ENCODE data around the gene HRAS.

HRAS gene

DNA sequence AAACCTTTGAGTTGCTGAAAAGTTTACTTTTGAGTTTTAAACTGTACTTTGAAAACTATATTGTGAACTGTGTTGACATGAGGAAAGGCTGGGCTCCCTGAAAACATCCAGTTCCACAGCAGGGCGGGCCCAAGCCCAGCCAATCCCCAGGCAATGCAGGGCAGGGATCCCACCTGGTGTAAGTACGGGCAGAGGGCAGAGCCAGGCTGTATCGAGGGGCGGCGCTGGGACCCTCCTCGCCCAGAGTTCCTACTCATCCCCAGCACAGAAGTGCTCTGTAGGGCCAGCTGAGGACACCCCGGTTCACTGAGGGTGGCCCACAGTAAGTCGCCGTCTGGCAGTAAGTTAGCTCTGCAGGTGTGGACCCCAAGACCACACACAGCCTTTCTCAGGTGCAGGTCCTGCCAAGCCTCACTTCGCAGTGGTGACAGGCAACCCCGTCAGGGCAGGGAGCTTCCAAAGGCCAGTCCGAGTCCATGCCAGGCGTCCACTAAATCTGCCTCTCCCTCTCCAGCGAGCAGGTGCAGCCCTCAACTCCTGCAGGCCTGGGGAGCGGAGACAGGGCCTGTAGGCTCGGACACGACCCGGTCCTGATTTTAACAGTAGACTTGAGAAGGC, 31.7 kb upstream of the HRAS start:
- no peak for DNase-seq

DNA sequence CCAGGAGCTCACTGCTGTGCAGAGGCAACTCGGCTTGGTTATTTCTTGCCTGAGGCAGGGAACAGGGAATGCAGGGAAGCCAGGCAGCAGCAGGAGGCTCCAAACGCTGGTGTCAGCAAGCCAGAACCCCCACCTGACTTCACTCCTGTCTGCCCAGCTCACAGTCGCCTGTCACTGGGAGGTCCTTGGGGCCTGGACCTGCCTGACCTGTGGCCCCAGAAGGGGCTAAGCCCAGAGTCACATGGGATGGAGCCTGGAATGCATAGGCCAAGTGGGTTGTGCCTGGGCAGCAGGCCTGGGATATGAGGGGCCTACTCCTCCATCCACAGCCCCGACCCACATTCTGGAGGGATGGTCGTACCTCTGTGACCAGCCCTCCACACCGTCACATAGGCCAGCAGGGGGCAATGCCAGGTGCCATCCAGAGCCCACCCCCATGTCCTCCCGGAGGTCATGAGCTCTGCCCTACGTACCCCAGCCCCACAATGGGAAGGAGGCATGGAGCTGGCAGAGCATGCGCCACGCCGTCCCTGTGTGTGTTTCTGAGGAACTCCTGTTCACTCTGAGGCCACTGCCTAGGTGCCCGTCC, 30.6 kb upstream of the HRAS start:
- DNase-seq, result no peak

DNA sequence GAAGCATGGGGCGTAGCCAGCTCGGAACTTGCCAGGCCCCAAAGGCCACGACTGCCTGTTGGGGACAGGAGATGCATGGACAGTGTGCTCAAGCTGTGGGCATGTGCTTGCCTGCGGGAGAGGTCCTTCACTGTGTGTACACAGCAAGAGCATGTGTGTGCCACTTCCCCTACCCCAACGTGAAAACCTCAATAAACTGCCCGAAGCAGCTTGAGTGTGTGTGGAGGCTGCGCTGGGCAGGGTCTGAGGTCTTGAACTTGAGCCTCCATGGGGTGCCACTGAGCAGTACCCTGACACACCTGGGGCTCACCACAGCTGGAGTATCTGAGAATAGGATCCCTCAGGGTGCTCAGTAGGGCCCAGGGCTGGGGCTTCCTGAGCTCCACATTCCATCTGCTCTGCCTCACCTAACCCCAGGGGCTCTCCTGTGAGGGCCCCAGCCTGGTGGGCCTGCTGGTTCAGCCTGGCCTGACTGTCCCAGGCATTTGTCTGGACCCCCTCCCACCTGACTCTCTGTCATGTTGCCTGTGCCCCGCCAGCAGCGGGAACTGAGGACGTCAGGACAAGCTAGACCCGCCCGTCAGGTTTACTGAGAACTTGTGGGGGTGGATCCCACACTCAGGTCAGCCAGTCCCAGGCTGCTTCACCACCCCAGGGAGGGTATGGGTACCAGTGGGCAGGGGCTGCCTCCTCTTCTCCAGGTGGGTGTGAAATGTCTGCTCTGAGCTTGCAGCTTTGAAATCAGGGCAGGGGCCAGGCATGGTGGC, 28.6 kb upstream of the HRAS start:
- no peak for DNase-seq

DNA sequence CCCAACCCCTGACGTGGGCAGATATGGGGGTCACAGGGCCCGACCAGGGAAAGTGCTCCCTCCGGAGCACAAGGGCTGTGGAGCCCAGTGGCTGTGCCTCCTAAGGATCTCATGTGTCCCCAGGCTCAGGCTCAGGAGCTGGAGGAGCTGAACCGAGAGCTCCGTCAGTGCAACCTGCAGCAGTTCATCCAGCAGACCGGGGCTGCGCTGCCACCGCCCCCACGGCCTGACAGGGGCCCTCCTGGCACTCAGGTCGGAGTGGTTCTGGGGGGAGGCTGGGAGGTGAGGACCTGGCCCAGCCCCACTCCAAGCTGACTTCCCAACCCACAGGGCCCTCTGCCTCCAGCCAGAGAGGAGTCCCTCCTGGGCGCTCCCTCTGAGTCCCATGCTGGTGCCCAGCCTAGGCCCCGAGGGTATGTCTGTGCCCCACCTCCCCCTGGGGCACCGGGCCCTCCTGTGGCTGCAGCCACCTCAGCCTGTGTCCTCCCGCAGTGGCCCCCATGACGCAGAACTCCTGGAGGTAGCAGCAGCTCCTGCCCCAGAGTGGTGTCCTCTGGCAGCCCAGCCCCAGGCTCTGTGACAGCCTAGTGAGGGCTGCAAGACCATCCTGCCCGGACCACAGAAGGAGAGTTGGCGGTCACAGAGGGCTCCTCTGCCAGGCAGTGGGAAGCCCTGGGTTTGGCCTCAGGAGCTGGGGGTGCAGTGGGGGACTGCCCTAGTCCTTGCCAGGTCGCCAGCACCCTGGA, 27.9 kb upstream of the HRAS start:
- DNase-seq, result no peak

DNA sequence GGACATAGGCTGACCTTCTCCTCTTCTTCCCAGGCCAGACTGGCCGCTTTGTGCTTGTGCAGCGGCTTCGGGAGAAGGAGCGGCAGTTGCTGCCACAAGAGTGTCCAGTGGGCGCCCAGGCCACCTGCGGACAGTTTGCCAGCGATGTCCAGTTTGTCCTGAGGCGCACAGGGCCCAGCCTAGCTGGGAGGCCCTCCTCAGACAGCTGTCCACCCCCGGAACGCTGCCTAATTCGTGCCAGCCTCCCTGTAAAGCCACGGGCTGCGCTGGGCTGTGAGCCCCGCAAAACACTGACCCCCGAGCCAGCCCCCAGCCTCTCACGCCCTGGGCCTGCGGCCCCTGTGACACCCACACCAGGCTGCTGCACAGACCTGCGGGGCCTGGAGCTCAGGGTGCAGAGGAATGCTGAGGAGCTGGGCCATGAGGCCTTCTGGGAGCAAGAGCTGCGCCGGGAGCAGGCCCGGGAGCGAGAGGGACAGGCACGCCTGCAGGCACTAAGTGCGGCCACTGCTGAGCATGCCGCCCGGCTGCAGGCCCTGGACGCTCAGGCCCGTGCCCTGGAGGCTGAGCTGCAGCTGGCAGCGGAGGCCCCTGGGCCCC, 26.8 kb upstream of the HRAS start:
- no peak for DNase-seq

DNA sequence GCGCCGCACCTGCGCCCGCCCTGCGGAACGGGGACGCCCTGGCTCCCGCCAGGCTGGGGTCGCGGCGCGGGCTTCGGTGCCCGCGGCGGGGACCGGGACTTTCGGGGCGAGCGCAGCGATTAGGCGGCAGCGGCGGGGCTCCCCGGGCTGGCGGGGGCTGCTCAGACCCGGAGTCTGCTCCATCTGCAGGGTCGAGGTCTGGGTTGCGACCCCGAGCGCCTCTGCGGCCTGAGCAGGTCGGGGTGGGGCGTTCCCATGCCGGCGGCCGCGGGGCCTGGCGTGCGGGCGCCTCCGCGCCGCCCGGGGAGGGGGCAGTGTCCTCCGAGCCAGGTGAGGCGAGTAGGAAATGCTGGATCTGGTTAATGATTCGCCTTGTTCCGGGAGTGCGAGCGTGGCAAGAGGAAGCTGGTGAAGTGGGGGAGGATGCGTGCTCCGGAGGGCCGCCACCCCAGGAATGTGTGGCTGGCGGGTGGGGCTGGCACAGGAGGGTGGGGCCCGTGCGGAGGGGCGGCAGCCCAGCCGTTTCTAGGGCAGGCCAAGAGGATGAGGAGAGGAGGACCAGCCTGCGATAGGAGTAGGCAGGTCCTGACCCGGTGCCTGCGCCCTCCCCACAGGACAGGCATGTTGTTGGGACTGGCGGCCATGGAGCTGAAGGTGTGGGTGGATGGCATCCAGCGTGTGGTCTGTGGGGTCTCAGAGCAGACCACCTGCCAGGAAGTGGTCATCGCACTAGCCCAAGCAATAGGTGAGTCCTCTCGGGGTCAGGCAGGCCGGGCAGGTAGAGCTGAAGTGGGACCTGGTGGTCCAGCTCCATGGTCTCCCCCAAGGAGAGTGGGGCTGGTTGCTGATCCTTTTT, 26.0 kb upstream of the HRAS start:
- DNase-seq, result peak in 1 of 4 experiments; percentile 20

DNA sequence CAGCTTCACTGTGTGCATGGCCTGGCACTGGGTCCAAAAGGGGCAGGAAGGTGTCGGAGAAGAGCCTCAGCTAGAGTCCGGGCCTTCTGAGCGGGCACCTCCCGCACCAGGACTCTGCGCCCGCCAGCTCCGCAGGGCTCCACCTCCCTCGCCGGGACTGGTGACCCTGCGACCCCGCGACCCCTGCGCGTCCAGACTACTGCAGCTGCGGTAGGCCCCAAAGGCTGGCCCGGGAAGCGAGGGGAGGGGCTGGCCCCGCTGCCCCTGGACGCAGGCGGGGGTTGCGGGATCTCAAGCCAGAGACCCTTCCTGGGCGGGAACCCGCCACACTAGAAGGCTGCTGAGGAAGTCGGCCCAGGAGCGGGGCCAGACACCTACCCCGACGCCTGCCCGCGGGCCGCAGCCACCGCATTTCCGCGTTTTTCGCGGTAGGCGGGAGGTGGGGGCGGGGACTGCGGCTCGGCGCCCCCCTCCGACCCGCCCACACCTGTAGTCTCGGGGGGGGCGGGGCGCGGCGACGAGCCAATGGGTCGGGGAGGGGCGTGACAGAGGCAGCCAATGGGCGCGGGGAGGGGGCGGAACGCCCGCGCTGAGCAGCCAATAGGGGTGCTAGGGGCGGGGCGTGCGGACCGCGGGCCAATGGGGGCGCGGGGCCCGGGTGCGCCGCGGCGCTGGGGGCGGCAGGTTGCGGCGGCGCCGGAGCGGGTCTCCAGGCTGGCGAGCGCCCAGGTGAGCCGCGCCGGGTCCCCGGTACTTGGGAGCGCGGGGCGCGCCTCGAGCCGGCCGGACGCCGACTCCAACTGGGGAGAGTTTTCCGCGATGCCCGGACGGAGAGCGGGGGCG, 25.1 kb upstream of the HRAS start, which contains the start of the genes LMNTD2 and RASSF7:
LMNTD2 (minus strand) TSS at position 434 of the 843 bp plus-strand sequence; CDS start at position 412, 22 bp downstream.
RASSF7 (plus strand) TSS at position 666 of the 843 bp plus-strand sequence. CDS start 799 bp downstream, outside the sequence.
- DNase-seq, result peak; percentile 91 to 98 (median 94)

DNA sequence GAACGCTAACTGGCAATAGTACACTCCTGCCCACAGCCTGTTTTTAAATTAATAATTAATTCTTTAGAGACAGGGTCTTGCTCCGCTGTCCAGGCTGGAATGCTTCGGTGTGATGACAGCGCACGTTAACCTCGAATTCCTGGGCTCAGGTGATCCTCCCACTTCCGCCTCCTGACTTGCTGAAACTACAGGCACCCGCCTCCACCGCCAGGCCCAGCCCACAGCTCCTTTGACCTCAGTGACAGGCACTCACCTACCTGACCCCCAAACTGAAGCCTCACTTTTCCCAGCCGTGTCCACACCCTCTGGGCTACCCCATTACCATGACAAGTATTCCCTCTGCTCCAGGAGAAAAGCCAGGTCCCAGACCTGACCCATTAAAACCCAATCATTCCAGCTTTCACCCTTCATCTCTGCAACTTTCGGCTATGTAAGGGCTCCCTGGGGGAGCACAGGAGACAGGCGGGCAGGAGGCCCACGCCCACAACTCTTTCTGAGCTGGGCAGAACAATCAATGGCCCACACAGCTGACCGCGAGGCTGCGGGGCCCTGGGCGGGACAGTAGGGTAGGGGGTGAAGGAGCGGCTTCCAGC, 24.4 kb upstream of the HRAS start:
- no peak for DNase-seq

DNA sequence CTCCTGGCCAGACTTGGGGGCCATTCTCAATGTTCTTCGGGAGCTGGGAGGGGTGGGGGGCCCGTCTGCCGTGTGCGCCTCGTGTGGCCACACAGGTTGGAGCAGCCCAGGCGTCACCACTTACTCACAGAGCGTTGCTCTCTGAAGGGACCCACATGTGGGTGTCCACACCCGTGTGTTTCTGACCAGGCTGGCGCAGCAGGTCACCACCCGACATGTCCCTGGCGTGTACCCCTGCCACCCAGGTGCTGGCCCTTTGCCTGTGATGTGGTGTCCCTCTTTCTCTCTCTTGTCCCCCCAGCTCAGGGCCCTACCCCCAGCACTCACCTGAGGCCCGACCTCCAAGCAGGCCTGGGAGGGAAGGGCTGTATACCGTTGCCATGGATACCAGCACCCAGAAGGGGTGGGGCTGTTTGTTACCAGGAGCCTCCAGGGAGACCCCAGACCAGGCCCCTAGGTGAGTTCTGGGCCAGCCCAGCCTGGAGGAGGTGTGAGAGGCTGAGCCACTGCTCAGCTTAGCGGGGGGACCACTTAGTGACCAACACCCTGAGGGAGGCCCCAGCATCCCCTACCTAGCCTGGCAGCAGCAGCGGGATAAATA, 23.7 kb upstream of the HRAS start:
- DNase-seq, result no peak

DNA sequence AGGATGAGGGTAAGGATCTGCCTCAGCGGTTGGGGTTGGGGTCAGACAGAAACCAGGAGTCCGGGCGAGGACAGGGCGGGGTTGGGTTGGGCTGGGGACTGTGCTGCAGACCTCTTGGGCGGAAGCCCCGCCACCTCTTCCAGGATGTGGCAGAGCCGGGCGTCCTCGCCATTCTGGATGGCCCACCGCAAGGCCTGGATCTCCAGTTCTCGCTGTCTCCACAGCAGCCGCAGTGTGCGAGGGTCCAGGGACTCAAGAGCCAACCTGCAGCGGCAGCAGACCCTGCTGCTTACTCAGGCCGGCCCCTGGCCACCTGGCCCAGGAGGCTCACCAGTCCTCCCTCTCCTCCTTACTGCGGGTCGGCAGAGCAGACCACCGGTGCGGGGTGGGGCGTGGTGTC, 23.1 kb upstream of the HRAS start:
- no peak for DNase-seq

DNA sequence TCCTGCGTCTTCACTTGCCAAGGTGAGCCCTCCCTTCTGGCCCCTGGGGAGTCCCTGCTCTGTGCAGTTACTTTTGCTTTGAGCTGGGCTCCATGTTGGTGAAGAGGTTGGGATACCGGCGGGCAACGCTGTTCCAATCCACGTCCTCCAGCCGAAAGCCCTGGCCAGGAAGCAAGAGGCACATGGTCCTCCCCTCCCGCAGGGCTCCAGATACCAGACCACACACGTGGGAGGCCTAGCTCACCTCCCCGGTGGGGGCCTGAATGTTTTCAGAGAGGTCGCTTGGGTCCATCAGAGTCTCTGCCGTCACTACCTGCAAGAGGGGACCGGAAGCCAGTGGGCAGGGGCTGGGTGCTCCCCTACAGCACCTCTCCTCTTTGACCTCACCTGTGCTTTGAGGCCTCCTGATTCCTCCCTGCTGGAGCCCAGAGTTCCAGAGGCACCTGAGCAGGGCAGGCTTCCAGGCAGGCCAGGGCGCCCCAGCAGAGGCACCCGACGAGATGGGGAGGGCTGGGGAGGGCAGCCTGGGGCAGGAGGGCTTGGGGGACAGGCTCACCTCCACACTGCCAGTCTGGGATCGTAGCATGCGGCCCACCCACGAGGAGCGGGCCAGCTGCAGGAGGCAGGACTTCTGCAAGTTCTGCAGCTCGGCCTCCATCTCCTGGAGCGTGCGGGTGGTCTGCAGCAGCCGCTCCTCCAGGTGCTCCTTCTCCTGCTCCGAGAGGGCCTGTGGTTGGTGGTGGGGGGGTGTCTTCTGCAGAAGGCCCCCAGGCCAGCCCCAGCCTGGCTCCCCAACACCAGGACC, 22.2 kb upstream of the HRAS start:
- no peak for DNase-seq

DNA sequence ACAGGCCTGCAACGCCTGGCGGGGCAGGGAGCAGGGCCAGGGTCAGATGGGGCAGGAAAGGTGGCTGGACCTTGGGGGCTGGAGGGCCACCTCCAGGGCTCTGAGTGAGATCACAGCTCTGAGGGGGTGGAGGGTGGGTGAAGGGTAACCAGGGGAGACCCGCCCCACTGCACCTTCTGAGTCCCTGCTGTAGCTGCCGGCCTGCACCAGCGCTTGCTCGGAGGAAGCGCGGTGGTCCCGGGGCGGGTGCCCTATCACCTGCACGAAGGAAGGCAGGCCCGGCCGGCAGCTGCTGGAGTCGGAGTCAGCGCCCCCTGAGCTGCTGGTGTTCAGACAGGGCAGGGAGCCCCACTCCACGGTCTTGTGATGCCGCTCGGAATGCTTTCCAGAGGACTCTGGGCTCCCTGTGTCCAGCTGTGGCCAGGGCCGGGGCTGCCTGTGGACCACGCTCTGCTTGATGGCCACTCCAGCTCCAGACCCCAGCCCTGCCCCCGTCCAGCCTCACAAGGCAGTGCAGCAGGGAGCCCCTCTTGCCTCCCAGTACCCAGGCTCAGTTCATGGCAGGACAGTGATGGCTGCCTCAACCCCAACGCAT, 21.4 kb upstream of the HRAS start:
- no peak for DNase-seq

DNA sequence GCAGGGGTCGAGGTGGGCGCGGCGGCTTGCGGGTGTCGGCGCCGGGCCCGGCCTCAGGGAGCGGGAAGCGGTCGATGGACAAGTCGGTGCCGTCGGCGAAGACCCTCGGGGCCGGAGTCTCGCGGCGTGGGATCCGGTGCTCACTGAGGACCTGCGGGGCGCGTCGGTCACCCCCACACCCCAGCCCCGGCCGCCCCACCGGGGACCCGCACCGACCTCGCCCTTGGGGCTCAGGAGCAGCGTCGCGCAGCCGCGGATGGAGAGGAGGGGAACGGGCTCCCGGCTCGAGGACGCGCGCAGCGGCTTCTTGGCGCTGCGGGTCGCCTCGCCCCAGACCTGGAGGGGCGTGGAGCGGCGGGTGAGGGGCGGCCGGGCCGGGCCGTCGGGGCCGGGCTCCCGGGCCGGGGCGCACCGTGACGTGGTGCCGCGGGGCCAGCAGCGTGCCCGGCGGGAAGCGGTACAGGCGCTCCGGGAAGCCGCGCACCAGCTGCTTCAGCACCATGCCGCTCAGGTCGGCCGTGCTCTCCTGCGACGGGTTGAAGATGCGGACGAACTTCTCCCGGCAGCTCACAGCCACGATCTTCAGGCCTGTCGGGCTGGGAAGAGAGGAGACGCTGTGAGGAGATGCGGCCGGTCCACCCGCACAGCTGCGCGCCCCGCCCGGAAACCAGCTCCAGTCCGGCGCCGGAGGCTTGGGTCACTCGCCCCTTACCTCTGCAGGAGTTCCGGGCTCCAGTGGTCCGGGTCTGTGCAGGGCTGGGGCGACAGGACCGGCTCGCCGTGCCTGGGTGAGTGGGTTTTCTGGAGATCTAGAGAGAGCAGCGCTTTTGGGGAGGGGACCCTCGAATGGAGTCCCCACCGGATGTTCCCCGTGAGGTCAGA, 20.6 kb upstream of the HRAS start:
- DNase-seq, result peak in 1 of 4 experiments; percentile 26

DNA sequence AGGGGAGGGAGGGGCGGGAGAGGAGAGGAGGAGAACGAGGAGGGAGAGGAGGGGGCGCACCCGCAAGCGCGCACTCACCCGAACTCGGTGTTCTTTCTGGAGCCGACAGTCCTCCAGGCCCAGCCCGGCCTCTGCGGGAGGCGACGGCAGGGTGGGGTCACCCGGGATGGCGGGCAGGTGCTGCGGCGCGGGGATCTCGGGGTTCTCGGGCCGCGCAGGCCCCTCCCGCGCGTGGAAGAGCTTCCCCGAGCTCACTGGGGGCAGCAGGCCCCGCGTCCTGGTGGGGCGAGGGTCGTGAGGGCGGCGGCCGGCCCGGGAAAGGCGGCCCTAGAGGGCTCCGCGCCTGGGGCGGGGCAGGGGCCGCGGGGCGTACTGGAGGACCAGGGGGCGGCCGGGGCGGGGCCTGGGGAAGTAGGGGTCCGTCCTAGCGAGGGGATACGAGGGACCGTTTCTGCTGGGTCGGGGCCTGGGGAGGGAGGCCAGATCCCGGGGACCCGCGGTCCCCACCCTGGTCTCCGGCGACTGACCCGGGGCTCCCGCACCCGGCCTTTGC, 19.9 kb upstream of the HRAS start:
- DNase-seq, result no peak

DNA sequence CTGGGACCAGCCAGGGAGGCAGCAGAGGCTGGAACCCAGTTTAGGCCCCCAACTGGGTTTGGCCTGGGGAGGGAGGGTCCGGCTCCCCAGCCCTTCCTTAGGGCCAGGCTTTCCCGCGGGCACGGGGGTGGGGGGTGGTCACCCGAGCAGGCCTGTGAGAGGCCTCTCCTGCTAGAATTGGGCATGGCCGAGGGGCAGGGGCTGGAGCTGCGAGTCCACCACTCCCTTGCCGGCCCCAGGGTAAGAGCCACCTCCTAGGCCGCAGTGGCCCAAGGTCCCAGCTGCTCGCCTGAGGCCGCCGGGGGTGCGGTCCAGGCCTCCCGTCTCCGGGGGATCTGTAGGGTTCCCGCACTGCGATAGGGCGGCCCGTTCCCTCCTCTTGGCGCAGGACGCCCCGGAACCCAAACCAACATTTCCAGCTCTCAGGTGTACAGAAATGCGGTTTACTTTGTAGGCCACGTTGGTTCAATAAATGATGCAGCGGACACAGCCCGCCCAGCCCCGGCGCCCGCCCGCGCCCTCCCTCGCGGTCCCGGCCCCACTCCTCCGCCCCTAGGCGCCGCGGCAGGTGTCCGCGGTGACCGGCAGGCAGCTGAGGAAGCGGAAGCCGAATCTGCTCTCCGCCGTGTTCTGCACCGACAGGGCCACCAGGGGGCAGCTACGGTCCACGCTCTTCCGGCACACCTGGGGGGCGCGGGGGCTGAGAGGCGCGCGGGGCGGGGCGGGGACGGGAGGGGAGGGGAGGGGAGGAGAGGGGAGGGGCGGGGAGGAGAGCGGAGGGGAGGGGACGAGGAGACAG, 19.3 kb upstream of the HRAS start:
- DNase-seq, result peak in 3 of 4 experiments; percentile 43 to 77 (median 60)

DNA sequence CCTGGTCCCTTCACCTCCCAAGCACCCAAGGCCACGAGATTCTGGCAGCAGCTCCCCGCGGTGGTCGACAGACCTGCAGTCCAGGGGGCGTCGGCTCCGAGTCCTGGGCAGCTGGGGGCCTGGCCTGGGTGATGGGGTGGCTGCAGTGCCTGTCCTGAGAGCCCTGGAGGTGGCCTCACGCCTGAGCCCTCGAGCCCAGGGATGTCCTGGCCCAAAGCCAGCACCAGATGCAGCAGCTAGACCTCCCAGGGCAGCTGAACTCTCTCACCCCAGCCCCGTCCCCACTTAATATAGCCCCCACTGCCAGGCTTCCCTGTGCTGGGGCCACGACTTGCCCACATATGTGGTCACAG, 18.6 kb upstream of the HRAS start:
- DNase-seq, result no peak

Measured in activated naive CD4-positive, alpha-beta T cell (primary cell).